ENCODE measurements around the gene TMEM92. TPM values are rescaled to one million over a fixed set of nuclear protein-coding genes. Genes with fewer than 3 reads are reported as not detected.

Gene TMEM92
- polyA plus RNA-seq, 6 donors from 2014 or later = not detected

DNA sequence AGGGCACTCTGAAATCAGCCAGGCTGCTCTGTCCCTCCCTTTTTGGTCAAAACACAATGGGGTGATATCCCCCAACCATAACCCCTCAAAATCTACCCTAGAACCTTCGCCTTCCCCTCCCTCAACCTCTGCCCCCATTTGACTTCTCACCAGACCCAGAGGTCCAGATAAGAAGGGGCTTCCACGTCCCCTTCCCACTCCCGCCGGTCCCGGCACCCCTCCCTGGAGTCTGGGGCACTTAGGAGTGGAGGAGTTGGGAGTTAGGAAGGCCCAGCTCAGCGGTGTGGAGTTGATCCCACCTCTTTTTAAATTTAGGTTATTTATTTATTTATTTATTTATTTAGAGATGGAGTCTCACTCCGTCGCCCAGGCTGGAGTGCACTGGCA is 619 bp upstream of the TMEM92 start:
- Mint-ChIP-seq H3K27ac (no peak overlapping the region), H3K27me3 (peaks cover 45 to 62% (median 55%) of the 10 kb centered on the region in 3 donors), H3K4me3 (peak overlapping the region in 4 of 8 donors; percentile 29 to 53 (median 40))

GRCh38 chr17:50274897-50275221 is 593 bp downstream of the TMEM92 start:
- Mint-ChIP-seq H3K4me3 (peak overlapping the region in 4 of 8 donors; percentile 15 to 55 (median 36)), H3K36me3 (peaks cover 0 to 8% of the 10 kb centered on the region in 2 donors), H3K9me3 (no peaks in the 10 kb centered on the region), H3K27ac (no peak overlapping the region), H3K4me1 (peaks cover 7 to 8% (median 8%) of the 10 kb centered on the region in 3 donors), H3K27me3 (peaks cover 45 to 74% (median 61%) of the 10 kb centered on the region in 3 donors)
- ATAC-seq (ENCODE audit: low read depth in 2 of 2) (no peak), DNase-seq (no peak)

More for the DNA sequence above, 619 bp upstream of the TMEM92 start:
- no peak for DNase-seq
- Mint-ChIP-seq H3K4me1 (peaks cover 7 to 8% (median 8%) of the 10 kb centered on the region in 3 donors), H3K36me3 (peaks cover 0 to 8% of the 10 kb centered on the region in 2 donors), H3K9me3 (no peaks in the 10 kb centered on the region)
- ATAC-seq (ENCODE audit: low read depth in 2 of 2) = no peak

- no peak for DNase-seq
- Mint-ChIP-seq H3K4me3 (peak overlapping the region in 1 of 8 donors; percentile 15), H3K4me1 (peaks cover 7 to 8% (median 8%) of the 10 kb centered on the region in 3 donors), H3K27me3 (peaks cover 41 to 77% (median 62%) of the 10 kb centered on the region in 3 donors), H3K9me3 (no peaks in the 10 kb centered on the region), H3K27ac (no peak overlapping the region), H3K36me3 (peaks cover 0 to 8% of the 10 kb centered on the region in 2 donors)
- no peak for ATAC-seq (ENCODE audit: low read depth in 2 of 2)
Measured at GRCh38 chr17:50275279-50275678, 1.0 kb downstream of the TMEM92 start.

- no peak for ATAC-seq (ENCODE audit: low read depth in 2 of 2)
- H3K27me3 Mint-ChIP-seq = peaks cover 41 to 86% (median 73%) of the 10 kb centered on the region in 3 donors
- H3K4me3 Mint-ChIP-seq = no peak overlapping the region
- H3K36me3 Mint-ChIP-seq = peaks cover 0 to 8% of the 10 kb centered on the region in 2 donors
- peaks cover 7 to 8% (median 8%) of the 10 kb centered on the region in 3 donors for H3K4me1 Mint-ChIP-seq
- no peak overlapping the region for H3K27ac Mint-ChIP-seq
- H3K9me3 Mint-ChIP-seq = no peaks in the 10 kb centered on the region
- no peak for DNase-seq
Measured at GRCh38 chr17:50276588-50277356, 2.5 kb downstream of the TMEM92 start.

- peaks cover 0 to 8% of the 10 kb centered on the region in 2 donors for H3K36me3 Mint-ChIP-seq
- peaks cover 6 to 8% (median 7%) of the 10 kb centered on the region in 3 donors for H3K4me1 Mint-ChIP-seq
- DNase-seq = no peak
- H3K4me3 Mint-ChIP-seq = no peak overlapping the region
- H3K27me3 Mint-ChIP-seq = peaks cover 41 to 87% (median 73%) of the 10 kb centered on the region in 3 donors
- ATAC-seq (ENCODE audit: low read depth in 2 of 2) = no peak
- no peak overlapping the region for H3K27ac Mint-ChIP-seq
- H3K9me3 Mint-ChIP-seq = no peaks in the 10 kb centered on the region
Measured at GRCh38 chr17:50277357-50277754, 3.1 kb downstream of the TMEM92 start.

- Mint-ChIP-seq H3K36me3 (no peaks in the 10 kb centered on the region), H3K9me3 (no peaks in the 10 kb centered on the region), H3K27ac (no peak overlapping the region), H3K4me1 (peaks cover 0 to 2% (median 0%) of the 10 kb centered on the region in 3 donors), H3K27me3 (peaks cover 41 to 86% (median 76%) of the 10 kb centered on the region in 3 donors), H3K4me3 (no peak overlapping the region)
- DNase-seq (no peak), ATAC-seq (ENCODE audit: low read depth in 2 of 2) (no peak)
Measured at GRCh38 chr17:50278526-50279180, 4.4 kb downstream of the TMEM92 start.

DNA sequence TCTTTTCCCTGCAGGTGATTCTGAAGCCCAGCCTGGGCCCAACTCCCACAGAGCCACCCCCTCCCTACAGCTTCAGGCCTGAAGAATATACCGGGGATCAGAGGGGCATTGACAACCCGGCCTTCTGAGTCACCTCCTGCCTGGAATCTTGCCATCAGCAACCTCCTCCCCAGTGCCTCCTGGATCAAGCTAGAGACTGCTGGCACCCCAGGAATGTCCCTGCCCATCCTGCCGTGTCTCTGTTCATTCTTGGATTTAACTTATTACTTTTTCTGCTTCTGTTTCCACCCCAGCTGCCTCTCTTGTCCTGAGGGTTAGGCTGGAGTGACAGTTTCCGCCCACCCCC is 4.9 kb downstream of the TMEM92 start:
- ATAC-seq (ENCODE audit: low read depth in 2 of 2) (no peak), DNase-seq (no peak)
- H3K4me1 Mint-ChIP-seq = peaks cover 0 to 2% (median 0%) of the 10 kb centered on the region in 3 donors
- no peaks in the 10 kb centered on the region for H3K9me3 Mint-ChIP-seq
- H3K4me3 Mint-ChIP-seq = no peak overlapping the region
- H3K27ac Mint-ChIP-seq = no peak overlapping the region
- no peaks in the 10 kb centered on the region for H3K36me3 Mint-ChIP-seq
- peaks cover 43 to 89% (median 81%) of the 10 kb centered on the region in 3 donors for H3K27me3 Mint-ChIP-seq

GRCh38 chr17:50279639-50280038 is 5.4 kb downstream of the TMEM92 start:
- Mint-ChIP-seq H3K27me3 (peaks cover 43 to 89% (median 81%) of the 10 kb centered on the region in 3 donors), H3K9me3 (no peaks in the 10 kb centered on the region)
- no peak for ATAC-seq (ENCODE audit: low read depth in 2 of 2)

DNA sequence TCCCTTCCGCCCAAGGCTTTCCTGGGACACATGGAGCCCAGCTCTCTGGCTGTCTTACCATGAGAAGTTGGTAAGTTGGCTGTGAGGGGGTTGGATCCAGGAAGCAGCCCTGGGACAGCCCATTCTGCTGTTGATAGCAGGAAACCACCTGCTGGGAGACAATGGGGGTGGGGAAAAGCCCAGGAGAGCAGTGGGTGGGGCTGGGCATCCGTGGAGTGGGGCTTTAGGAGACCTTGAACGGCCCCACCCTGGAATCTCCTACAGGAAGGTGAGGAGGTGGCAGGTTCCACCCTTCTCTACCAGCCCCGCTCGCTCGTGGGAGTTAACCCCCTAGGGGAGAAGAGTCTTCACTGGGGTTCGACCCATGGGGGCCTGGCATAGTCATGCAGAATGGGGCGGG is 5.8 kb downstream of the TMEM92 start:
- peaks cover 41 to 89% (median 77%) of the 10 kb centered on the region in 3 donors for H3K27me3 Mint-ChIP-seq
- H3K27ac Mint-ChIP-seq = no peak overlapping the region

More at GRCh38 chr17:50279639-50280038, 5.4 kb downstream of the TMEM92 start:
- Mint-ChIP-seq H3K4me1 (peaks cover 0 to under 1% (median 0%) of the 10 kb centered on the region in 3 donors), H3K36me3 (no peaks in the 10 kb centered on the region), H3K27ac (peak overlapping the region in 1 of 6 donors; percentile 26), H3K4me3 (no peak overlapping the region)
- no peak for DNase-seq

DNA sequence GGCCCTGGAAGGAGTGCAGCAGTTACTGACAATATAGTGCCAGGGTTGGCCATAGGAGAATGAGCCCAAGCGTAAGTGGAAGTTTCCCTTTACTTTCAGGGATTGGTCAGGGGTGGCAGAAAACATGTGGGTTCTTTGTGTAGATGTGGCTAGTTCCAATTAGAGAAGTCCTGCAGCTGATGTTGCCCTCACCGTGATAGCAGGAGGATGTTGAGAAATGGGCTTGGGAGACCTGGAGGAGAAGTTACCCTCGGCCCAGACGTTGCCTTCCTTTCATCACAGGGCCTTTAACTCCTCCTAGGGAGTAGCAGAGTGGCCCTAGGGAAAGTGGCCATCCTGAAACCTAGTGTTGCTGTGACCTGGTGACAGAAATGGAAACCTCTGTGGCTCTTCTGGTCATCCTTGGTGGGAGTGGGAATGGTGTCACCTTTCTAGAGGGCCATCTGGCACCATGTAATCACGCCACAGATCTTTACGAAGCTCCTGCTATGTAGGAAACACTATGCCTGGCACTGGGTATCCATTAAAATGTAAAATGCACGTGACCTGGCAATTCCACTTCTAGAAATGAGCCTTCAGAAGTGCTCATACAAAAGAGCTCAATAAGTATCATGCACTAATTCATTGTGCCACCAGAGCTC is 6.7 kb downstream of the TMEM92 start:
- no peaks in the 10 kb centered on the region for H3K36me3 Mint-ChIP-seq
- H3K9me3 Mint-ChIP-seq = no peaks in the 10 kb centered on the region
- DNase-seq = no peak
- no peak for ATAC-seq (ENCODE audit: low read depth in 2 of 2)
- H3K4me3 Mint-ChIP-seq = peak overlapping the region in 1 of 8 donors; percentile 58
- H3K4me1 Mint-ChIP-seq = no peaks in the 10 kb centered on the region
- no peak overlapping the region for H3K27ac Mint-ChIP-seq
- H3K27me3 Mint-ChIP-seq = peaks cover 35 to 83% (median 72%) of the 10 kb centered on the region in 3 donors

More for the DNA sequence above, 5.8 kb downstream of the TMEM92 start:
- no peaks in the 10 kb centered on the region for H3K4me1 Mint-ChIP-seq
- DNase-seq (no peak), ATAC-seq (ENCODE audit: low read depth in 2 of 2) (no peak)
- no peaks in the 10 kb centered on the region for H3K36me3 Mint-ChIP-seq
- H3K9me3 Mint-ChIP-seq = no peaks in the 10 kb centered on the region
- no peak overlapping the region for H3K4me3 Mint-ChIP-seq

GRCh38 chr17:50281739-50282401 is 7.6 kb downstream of the TMEM92 start:
- H3K27me3 Mint-ChIP-seq = peaks cover 31 to 83% (median 77%) of the 10 kb centered on the region in 3 donors

GRCh38 chr17:50283246-50283645 is 9.0 kb downstream of the TMEM92 start:
- no peak for DNase-seq
- no peak for ATAC-seq (ENCODE audit: low read depth in 2 of 2)
- Mint-ChIP-seq H3K36me3 (no peaks in the 10 kb centered on the region), H3K27ac (no peak overlapping the region), H3K27me3 (peaks cover 25 to 70% (median 67%) of the 10 kb centered on the region in 3 donors), H3K4me1 (no peaks in the 10 kb centered on the region), H3K9me3 (no peaks in the 10 kb centered on the region), H3K4me3 (no peak overlapping the region)

More at GRCh38 chr17:50281739-50282401, 7.6 kb downstream of the TMEM92 start:
- H3K4me3 Mint-ChIP-seq = no peak overlapping the region
- DNase-seq (no peak), ATAC-seq (ENCODE audit: low read depth in 2 of 2) (no peak)
- peak overlapping the region in 1 of 6 donors; percentile 86 for H3K27ac Mint-ChIP-seq
- no peaks in the 10 kb centered on the region for H3K4me1 Mint-ChIP-seq
- no peaks in the 10 kb centered on the region for H3K36me3 Mint-ChIP-seq
- H3K9me3 Mint-ChIP-seq = no peaks in the 10 kb centered on the region

GRCh38 chr17:50283714-50284113 is 9.4 kb downstream of the TMEM92 start:
- no peaks in the 10 kb centered on the region for H3K36me3 Mint-ChIP-seq
- peaks cover 22 to 70% (median 67%) of the 10 kb centered on the region in 3 donors for H3K27me3 Mint-ChIP-seq
- ATAC-seq (ENCODE audit: low read depth in 2 of 2) = no peak
- H3K4me1 Mint-ChIP-seq = no peaks in the 10 kb centered on the region
- no peak overlapping the region for H3K4me3 Mint-ChIP-seq
- H3K9me3 Mint-ChIP-seq = no peaks in the 10 kb centered on the region
- no peak overlapping the region for H3K27ac Mint-ChIP-seq
- no peak for DNase-seq
